ENCODE measurements around the gene S100P. TPM values are rescaled to one million over a fixed set of nuclear protein-coding genes. Genes with fewer than 3 reads are reported as not detected.

Gene S100P
- total and polyA plus RNA-seq, 2 donors (not counting 1 experiment from before 2014, with no cell fraction given), result 0.07 TPM; not detected in 1

DNA sequence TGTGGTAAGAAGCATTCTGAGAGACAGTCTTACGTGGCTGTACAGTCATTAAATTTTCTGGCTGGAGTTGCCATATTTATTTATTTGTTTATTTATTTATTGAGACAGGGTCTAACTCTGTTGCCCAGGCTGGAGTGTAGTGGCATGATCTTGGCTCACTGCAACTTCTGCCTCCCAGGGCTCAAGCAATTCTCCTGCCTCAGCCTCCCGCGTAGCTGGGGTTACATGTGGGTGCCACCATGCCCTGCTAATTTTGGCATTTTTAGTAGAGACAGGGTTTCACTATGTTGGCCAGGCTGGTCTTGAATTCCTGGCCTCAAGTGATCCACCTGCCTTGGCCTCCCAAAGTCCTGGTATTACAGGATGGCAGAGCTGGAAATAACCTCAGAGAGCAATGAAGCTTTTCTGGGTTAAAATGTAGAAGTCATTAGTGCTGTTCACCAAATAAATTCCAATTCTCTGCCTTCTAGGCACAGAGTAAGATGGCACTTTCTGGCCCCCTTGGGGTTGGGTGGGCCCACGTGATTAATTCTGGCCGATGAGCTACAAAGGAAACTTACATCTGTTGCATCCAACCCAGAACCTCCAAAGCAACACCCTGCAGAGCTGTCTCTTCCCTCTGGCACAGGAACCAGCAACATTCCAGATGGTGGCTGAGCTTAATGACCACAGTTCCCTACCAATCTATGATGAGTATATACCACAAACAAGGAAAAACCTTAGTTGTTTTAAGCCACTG, 48.7 kb upstream of the S100P start:
- no peak overlapping the region for H2AFZ ChIP-seq (ENCODE audit: insufficient read depth, low read depth, low read length, poor library complexity, severe bottlenecking)
- Mint-ChIP-seq H3K27ac (no peak overlapping the region), H3K4me3 (no peak overlapping the region), H3K4me1 (peaks cover 33% of the 10 kb centered on the region), H3K9me3 (ENCODE audit: insufficient read depth) (no peaks in the 10 kb centered on the region), H3K27me3 (no peaks in the 10 kb centered on the region)
- ChIA-PET CTCF (no interaction called here), POLR2A (no interaction called here)
- TF ChIP-seq EZH2 (IDR thresholded peaks at IDR 0.05; ENCODE audit: borderline replicate concordance, insufficient read depth, low read depth, low read length, poor library complexity, severe bottlenecking), result no peak
- TF ChIP-seq, protein P1, sequence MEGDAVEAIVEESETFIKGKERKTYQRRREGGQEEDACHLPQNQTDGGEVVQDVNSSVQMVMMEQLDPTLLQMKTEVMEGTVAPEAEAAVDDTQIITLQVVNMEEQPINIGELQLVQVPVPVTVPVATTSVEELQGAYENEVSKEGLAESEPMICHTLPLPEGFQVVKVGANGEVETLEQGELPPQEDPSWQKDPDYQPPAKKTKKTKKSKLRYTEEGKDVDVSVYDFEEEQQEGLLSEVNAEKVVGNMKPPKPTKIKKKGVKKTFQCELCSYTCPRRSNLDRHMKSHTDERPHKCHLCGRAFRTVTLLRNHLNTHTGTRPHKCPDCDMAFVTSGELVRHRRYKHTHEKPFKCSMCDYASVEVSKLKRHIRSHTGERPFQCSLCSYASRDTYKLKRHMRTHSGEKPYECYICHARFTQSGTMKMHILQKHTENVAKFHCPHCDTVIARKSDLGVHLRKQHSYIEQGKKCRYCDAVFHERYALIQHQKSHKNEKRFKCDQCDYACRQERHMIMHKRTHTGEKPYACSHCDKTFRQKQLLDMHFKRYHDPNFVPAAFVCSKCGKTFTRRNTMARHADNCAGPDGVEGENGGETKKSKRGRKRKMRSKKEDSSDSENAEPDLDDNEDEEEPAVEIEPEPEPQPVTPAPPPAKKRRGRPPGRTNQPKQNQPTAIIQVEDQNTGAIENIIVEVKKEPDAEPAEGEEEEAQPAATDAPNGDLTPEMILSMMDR (IDR thresholded peaks at IDR 0.05), result no peak
- 94% methylated on average over 2 of the region's 5 CpGs for WGBS (ENCODE audit: insufficient coverage)
- H3K9ac ChIP-seq (ENCODE audit: low read length), result no peak overlapping the region
- no peak for ATAC-seq (ENCODE audit: low read depth)
- peaks cover 3 to 18% of the 10 kb centered on the region in 2 experiments for H3K36me3 ChIP-seq (replicated peaks in 1 of 2; ENCODE audit: control extremely low read depth in 1 of 2, control insufficient read depth in 1 of 2, extremely low read depth in 1 of 2, insufficient read depth in 2 of 2, low read length in 1 of 2)
- H3K4me2 ChIP-seq (replicated peaks; ENCODE audit: low read depth, low read length, poor library complexity, severe bottlenecking), result no peak overlapping the region
- intact Hi-C loops (cut with micrococcal nuclease), result no loop called here
- DNase-seq, result no peak
- H3K4me1 ChIP-seq (ENCODE audit: control insufficient read depth in 2 of 2, insufficient read depth in 2 of 2, low read length in 2 of 2), result peaks cover 17 to 21% of the 10 kb centered on the region in 2 donors
- no peak overlapping the region for H3K4me3 ChIP-seq (ENCODE audit: control extremely low read depth in 1 of 5, extremely low read depth in 1 of 5, insufficient read depth in 1 of 5, low read depth in 2 of 5, low read length in 4 of 5)
- H3K9me3 ChIP-seq (ENCODE audit: control extremely low read depth in 1 of 3, control insufficient read depth in 2 of 3, insufficient read depth in 1 of 3, low read length in 2 of 3), result no peaks in the 10 kb centered on the region
- no peaks in the 10 kb centered on the region for H3K27me3 ChIP-seq (replicated peaks in 1 of 4; ENCODE audit: control extremely low read depth in 1 of 4, control insufficient read depth in 3 of 4, insufficient read depth in 4 of 4, low read length in 3 of 4)
- H3K27ac ChIP-seq (ENCODE audit: low read length in 2 of 2), result no peak overlapping the region
- peaks cover 74% of the 10 kb centered on the region for H3K79me2 ChIP-seq (ENCODE audit: control insufficient read depth, insufficient read depth, low read length)
- H4K20me1 ChIP-seq (ENCODE audit: control insufficient read depth, insufficient read depth, low read length, poor library complexity, severe bottlenecking), result peaks cover 13% of the 10 kb centered on the region

DNA sequence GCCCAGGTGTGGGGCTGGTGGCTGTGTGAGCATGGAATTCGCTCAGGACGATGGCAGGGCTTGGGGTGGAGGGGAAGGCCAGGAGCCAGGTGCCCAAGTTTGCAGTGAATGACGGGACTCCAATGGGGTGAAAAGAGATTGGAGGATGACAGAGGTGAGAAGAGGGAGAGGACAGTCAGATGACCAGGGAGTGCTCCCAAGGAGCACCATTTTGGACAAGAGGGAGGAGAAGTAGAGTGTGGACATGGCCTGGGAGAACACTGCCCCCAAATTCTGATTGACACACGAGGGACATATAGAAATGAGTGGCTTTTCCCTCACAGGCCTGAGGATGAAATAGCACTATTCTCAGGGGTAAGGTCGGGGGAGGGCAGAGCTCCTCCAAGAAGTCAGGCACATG, 46.5 kb upstream of the S100P start:
- no peak for ATAC-seq (ENCODE audit: low read depth)
- POLR2A ChIA-PET, result no interaction called here
- H2AFZ ChIP-seq (ENCODE audit: insufficient read depth, low read depth, low read length, poor library complexity, severe bottlenecking), result no peak overlapping the region
- no peak for DNase-seq
- TF ChIP-seq EZH2 (IDR thresholded peaks at IDR 0.05; ENCODE audit: borderline replicate concordance, insufficient read depth, low read depth, low read length, poor library complexity, severe bottlenecking), result no peak
- TF ChIP-seq, protein P1 (IDR thresholded peaks at IDR 0.05), result no peak
- H4K20me1 ChIP-seq (ENCODE audit: control insufficient read depth, insufficient read depth, low read length, poor library complexity, severe bottlenecking), result peaks cover under 1% of the 10 kb centered on the region
- 91% methylated on average over 5 of the region's 5 CpGs for WGBS (ENCODE audit: insufficient coverage)
- no peaks in the 10 kb centered on the region for H3K9me3 ChIP-seq (ENCODE audit: control extremely low read depth in 1 of 3, control insufficient read depth in 2 of 3, insufficient read depth in 1 of 3, low read length in 2 of 3)
- no peak overlapping the region for H3K4me2 ChIP-seq (replicated peaks; ENCODE audit: low read depth, low read length, poor library complexity, severe bottlenecking)
- Mint-ChIP-seq H3K4me1 (peaks cover 12% of the 10 kb centered on the region), H3K27me3 (no peaks in the 10 kb centered on the region), H3K9me3 (ENCODE audit: insufficient read depth) (no peaks in the 10 kb centered on the region), H3K4me3 (no peak overlapping the region), H3K27ac (no peak overlapping the region)
- H3K27ac ChIP-seq (ENCODE audit: low read length in 2 of 2), result no peak overlapping the region
- H3K9ac ChIP-seq (ENCODE audit: low read length), result no peak overlapping the region
- H3K4me1 ChIP-seq (ENCODE audit: control insufficient read depth in 2 of 2, insufficient read depth in 2 of 2, low read length in 2 of 2), result peaks cover 8 to 10% of the 10 kb centered on the region in 2 donors
- intact Hi-C loops (cut with micrococcal nuclease), result no loop called here
- H3K4me3 ChIP-seq (ENCODE audit: control extremely low read depth in 1 of 5, extremely low read depth in 1 of 5, insufficient read depth in 1 of 5, low read depth in 2 of 5, low read length in 4 of 5), result no peak overlapping the region
- H3K27me3 ChIP-seq (replicated peaks in 1 of 4; ENCODE audit: control extremely low read depth in 1 of 4, control insufficient read depth in 3 of 4, insufficient read depth in 4 of 4, low read length in 3 of 4), result no peaks in the 10 kb centered on the region
- peaks cover 58% of the 10 kb centered on the region for H3K79me2 ChIP-seq (ENCODE audit: control insufficient read depth, insufficient read depth, low read length)
- CTCF ChIA-PET, result no interaction called here
- peaks cover 3 to 13% of the 10 kb centered on the region in 2 experiments for H3K36me3 ChIP-seq (replicated peaks in 1 of 2; ENCODE audit: control extremely low read depth in 1 of 2, control insufficient read depth in 1 of 2, extremely low read depth in 1 of 2, insufficient read depth in 2 of 2, low read length in 1 of 2)

Measured in B cell (primary cell).